Endothelial cell of coronary artery (primary cell): Measurements from ENCODE around the gene RHOB. TPM values are rescaled to one million over a fixed set of nuclear protein-coding genes. Genes with fewer than 3 reads are reported as not detected.

Experiments
- total RNA-seq: library from RNA; depleted of rRNA; stranded (reverse); fragments of >200 nt; gene quantifications from 2 replicates; pipeline ENCODE4 v1.2.3, GENCODE V29; 2014

The RHOB gene
- 741 and 831 TPM in 2 replicates for total RNA-seq

DNA sequence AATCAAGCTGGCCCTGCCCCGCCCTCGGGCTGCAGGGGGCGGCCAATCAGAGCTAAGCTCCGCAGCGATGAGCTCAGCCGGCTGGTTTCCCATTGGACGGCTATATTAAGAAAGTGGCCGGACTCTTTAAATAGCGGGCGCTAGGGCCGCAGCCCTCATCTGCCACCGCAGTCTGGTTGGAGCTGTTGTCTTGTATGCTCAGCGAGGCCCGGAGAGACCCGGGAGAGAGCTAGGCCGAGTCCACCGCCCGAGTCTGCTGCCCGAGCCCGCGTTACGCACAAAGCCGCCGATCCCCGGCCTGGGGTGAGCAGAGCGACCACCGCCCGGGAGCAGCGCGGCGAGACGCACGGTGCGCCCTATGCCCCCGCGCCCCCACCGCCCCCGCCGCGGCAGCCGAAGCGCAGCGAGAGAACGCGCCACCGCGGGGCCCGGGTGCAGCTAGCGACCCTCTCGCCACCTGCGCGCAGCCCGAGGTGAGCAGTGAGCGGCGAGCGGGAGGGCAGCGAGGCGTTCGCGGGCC, at the start of gene RHOB:
Gene RHOB, plus strand, starts transcription at position 158 of the 520 bp plus-strand sequence. CDS start 392 bp downstream, outside the sequence.

Other genes with a start within 250 kb of the RHOB start
- gene SDC1, start 221.9 kb upstream of the RHOB start, total RNA-seq, result 0.47 and 1.5 TPM in 2 replicates
- gene PUM2, start 96.2 kb upstream of the RHOB start, total RNA-seq, result 33.9 and 43.4 TPM in 2 replicates
- gene HS1BP3, start 204.0 kb downstream of the RHOB start, total RNA-seq, result 17.4 and 19.1 TPM in 2 replicates
- gene GDF7, start 220.1 kb downstream of the RHOB start, total RNA-seq, result 1.5 and 3.6 TPM in 2 replicates